Neural progenitor cell (in vitro differentiated cells): ENCODE results near the gene KITLG. TPM values are rescaled to one million over a fixed set of nuclear protein-coding genes. Genes with fewer than 3 reads are reported as not detected.

Source experiments
- DNase-seq: peaks from one replicate; pipeline ENCODE4 v3.0.0-alpha.2; 2016; ENCODE audit warnings: low spot score
- H2AFZ ChIP-seq: fragments of 200-600 bp; sonication (generic); replicated peaks from 2 replicates; pipeline ENCODE4 v1.6.1; 2016; ENCODE audit warnings: antibody characterized with exemption
- H3F3A ChIP-seq: fragments of 200-600 bp; sonication (generic); 2 replicates; pipeline ENCODE4 v1.6.1; 2016; ENCODE audit warnings: antibody characterized with exemption, low read depth
- H3K27ac ChIP-seq: fragments of 200-600 bp; sonication (generic); 2 replicates; pipeline ENCODE4 v1.5.1; 2016; ENCODE audit warnings: mild to moderate bottlenecking
- H3K27me3 ChIP-seq: fragments of 200-600 bp; sonication (generic); 2 replicates; pipeline ENCODE4 v1.6.1; 2016; ENCODE audit warnings: mild to moderate bottlenecking, moderate library complexity
- H3K36me3 ChIP-seq: fragments of 200-600 bp; sonication (generic); 2 replicates; pipeline ENCODE4 v1.5.1; 2016
- H3K4me1 ChIP-seq: fragments of 200-600 bp; sonication (generic); 2 replicates; pipeline ENCODE4 v1.6.1; 2016; ENCODE audit warnings: mixed run types
- H3K4me2 ChIP-seq: fragments of 200-600 bp; sonication (generic); 2 replicates; pipeline ENCODE4 v1.6.1; 2016
- H3K4me3 ChIP-seq: fragments of 200-600 bp; sonication (generic); 2 replicates; pipeline ENCODE4 v1.5.1; 2016
- H3K79me2 ChIP-seq: fragments of 200-600 bp; sonication (generic); 2 replicates; pipeline ENCODE4 v1.6.1; 2016; ENCODE audit warnings: low read depth
- H3K9ac ChIP-seq: fragments of 200-600 bp; sonication (generic); 2 replicates; pipeline ENCODE4 v1.6.1; 2016
- H3K9me3 ChIP-seq: fragments of 200-600 bp; sonication (generic); 2 replicates; pipeline ENCODE4 v1.5.1; 2016; ENCODE audit warnings: low read depth
- H4K20me1 ChIP-seq: fragments of 200-600 bp; sonication (generic); 2 replicates; pipeline ENCODE4 v1.6.1; 2016; ENCODE audit warnings: low read depth
- H3K27ac Mint-ChIP-seq: 3 replicates; pipeline ENCODE4 v1.8.0; 2021; ENCODE audit warnings: mixed read lengths
- H3K27me3 Mint-ChIP-seq: 2 replicates; pipeline ENCODE4 v1.8.0; 2022; ENCODE audit warnings: low read depth, mild to moderate bottlenecking, inconsistent platforms, moderate library complexity, mixed read lengths; ENCODE audit not compliant: insufficient read depth
- H3K36me3 Mint-ChIP-seq: 3 replicates; pipeline ENCODE4 v1.8.0; 2021; ENCODE audit warnings: mixed read lengths
- H3K4me1 Mint-ChIP-seq: 3 replicates; pipeline ENCODE4 v1.8.0; 2021; ENCODE audit warnings: mixed read lengths
- H3K4me3 Mint-ChIP-seq: 3 replicates; pipeline ENCODE4 v1.8.0; 2021; ENCODE audit warnings: mild to moderate bottlenecking, moderate library complexity, mixed read lengths
- H3K9me3 Mint-ChIP-seq: 3 replicates; pipeline ENCODE4 v1.8.0; 2020; ENCODE audit warnings: mixed read lengths
- EZH2 ChIP-seq: fragments of 200-600 bp; sonication (generic); IDR thresholded peaks from 2 replicates; pipeline ENCODE4 v1.6.1; 2017; ENCODE audit warnings: antibody characterized with exemption, mild to moderate bottlenecking, moderate library complexity
- EZH2phosphoT487 ChIP-seq: fragments of 200-600 bp; sonication (generic); IDR thresholded peaks from 2 replicates; pipeline ENCODE4 v1.6.1; 2017; ENCODE audit warnings: antibody characterized with exemption
- total RNA-seq: library from RNA; depleted of rRNA; stranded (reverse); fragments of >200 nt; gene quantifications from 2 replicates; pipeline ENCODE4 v1.2.3, GENCODE V29; 2015; ENCODE audit warnings: low replicate concordance
- TF ChIP-seq, protein P1 (sequence below): fragments of 200-600 bp; sonication (generic); IDR thresholded peaks from 2 replicates; pipeline ENCODE4 v1.5.1; 2017; ENCODE audit warnings: antibody characterized with exemption, mild to moderate bottlenecking

Gene KITLG
- total RNA-seq, 1 donor from 2014 or later: 1.0 TPM

DNA sequence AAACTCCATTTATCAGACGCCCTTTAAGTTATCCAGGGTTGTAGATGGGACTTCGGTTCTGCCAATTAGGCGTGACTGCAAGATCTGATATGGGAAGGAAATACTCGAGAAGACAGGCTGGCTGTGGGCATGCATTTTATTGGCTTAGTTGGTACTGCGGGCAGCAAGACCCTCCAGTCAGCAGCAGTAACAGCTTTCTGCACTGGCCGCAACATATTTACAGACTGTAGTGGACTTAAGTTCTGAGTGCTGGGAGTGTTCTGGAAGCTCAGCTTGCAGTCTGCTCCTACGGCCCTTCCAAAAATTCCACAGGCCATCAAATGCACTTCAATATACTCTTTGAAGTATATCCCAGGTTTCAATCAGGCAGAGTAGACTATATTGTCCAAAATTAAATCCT is 21.1 kb downstream of the KITLG start:
- Histone ChIP-seq H3K36me3 (no peaks in the 10 kb centered on the region), H3K27me3 (no peaks in the 10 kb centered on the region), H3K4me3 (no peak overlapping the region), H3K9ac (no peak overlapping the region), H3K9me3 (no peaks in the 10 kb centered on the region), H3K27ac (no peak overlapping the region), H2AFZ (no peak overlapping the region), H3K4me1 (peaks cover 9% of the 10 kb centered on the region), H3F3A (no peaks in the 10 kb centered on the region), H3K79me2 (no peaks in the 10 kb centered on the region), H3K4me2 (no peak overlapping the region), H4K20me1 (no peaks in the 10 kb centered on the region)
- H3K27me3 Mint-ChIP-seq: peaks cover 3% of the 10 kb centered on the region
- H3K27ac Mint-ChIP-seq: no peak overlapping the region
- DNase-seq: no peak
- no peak for TF ChIP-seq EZH2phosphoT487
- TF ChIP-seq, protein P1, sequence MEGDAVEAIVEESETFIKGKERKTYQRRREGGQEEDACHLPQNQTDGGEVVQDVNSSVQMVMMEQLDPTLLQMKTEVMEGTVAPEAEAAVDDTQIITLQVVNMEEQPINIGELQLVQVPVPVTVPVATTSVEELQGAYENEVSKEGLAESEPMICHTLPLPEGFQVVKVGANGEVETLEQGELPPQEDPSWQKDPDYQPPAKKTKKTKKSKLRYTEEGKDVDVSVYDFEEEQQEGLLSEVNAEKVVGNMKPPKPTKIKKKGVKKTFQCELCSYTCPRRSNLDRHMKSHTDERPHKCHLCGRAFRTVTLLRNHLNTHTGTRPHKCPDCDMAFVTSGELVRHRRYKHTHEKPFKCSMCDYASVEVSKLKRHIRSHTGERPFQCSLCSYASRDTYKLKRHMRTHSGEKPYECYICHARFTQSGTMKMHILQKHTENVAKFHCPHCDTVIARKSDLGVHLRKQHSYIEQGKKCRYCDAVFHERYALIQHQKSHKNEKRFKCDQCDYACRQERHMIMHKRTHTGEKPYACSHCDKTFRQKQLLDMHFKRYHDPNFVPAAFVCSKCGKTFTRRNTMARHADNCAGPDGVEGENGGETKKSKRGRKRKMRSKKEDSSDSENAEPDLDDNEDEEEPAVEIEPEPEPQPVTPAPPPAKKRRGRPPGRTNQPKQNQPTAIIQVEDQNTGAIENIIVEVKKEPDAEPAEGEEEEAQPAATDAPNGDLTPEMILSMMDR: no peak
- H3K9me3 Mint-ChIP-seq: no peaks in the 10 kb centered on the region
- no peaks in the 10 kb centered on the region for H3K36me3 Mint-ChIP-seq
- H3K4me1 Mint-ChIP-seq: peaks cover 5% of the 10 kb centered on the region
- H3K4me3 Mint-ChIP-seq: no peak overlapping the region

DNA sequence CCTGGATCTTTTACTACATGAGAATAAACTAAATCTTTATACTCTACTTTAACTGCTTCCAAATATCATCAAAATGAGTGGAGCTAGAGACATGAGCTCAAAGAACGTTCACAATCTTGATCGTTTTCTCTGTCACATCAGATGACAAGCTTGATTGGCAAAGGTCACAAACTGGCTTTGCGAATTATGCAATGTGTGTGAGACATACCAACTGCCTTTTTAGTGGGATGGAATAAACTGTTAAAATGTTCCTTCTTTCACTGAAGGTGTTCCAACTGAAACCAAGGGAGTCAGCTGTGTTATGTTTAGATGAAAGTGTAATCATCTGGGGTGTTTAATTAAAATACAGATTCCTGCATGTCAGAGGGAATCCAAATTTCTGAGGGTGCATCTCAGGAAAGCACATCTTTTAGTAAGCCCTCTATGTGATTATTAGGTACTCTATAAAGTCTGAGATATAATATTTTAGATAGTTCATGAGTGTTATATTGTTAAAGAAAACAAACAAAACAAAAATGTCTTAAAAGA is 21.9 kb downstream of the KITLG start:
- Histone ChIP-seq H3K4me3 (no peak overlapping the region), H3K79me2 (no peaks in the 10 kb centered on the region), H2AFZ (no peak overlapping the region), H3K36me3 (no peaks in the 10 kb centered on the region), H3K4me2 (no peak overlapping the region), H3F3A (no peaks in the 10 kb centered on the region), H3K9ac (no peak overlapping the region), H3K27ac (no peak overlapping the region), H4K20me1 (no peaks in the 10 kb centered on the region), H3K27me3 (no peaks in the 10 kb centered on the region), H3K4me1 (peaks cover 11% of the 10 kb centered on the region), H3K9me3 (no peaks in the 10 kb centered on the region)
- Mint-ChIP-seq H3K36me3 (no peaks in the 10 kb centered on the region), H3K4me3 (no peak overlapping the region), H3K27me3 (peaks cover 3% of the 10 kb centered on the region), H3K9me3 (no peaks in the 10 kb centered on the region), H3K27ac (no peak overlapping the region), H3K4me1 (peaks cover 11% of the 10 kb centered on the region)
- no peak for DNase-seq
- TF ChIP-seq, protein P1: no peak
- TF ChIP-seq EZH2phosphoT487: no peak
- no peak for TF ChIP-seq EZH2

DNA sequence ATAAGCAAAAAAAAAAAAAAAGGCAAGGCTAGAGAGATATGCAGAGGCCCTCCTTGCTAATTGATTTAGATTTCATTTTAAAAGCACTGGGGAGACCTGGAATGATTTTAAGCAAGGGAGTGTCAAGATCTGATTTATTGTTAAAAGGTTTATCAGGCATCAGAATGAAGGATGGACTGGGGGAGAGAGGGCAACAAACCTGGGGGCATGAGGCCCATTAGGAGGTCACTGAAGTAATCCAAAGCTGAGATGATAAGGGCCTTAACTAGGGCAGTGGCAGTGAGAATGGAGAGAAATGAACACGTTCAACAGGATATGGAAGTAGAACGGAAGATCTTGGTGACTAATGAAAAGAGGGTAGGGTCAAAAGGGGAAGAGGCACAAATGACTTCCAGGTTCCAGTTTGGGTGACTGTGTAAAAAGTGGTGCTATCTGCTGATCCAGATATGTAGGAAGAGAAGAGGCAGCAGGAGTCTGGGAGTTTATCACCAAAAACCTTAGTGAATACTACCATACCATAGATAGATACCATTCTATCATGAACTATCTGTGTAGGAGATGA is 24.0 kb downstream of the KITLG start:
- Mint-ChIP-seq H3K9me3 (no peaks in the 10 kb centered on the region), H3K4me3 (no peak overlapping the region), H3K27me3 (peaks cover 3% of the 10 kb centered on the region), H3K36me3 (no peaks in the 10 kb centered on the region), H3K27ac (no peak overlapping the region), H3K4me1 (peaks cover 12% of the 10 kb centered on the region)
- Histone ChIP-seq H3K4me3 (no peak overlapping the region), H3K9ac (no peak overlapping the region), H3K9me3 (no peaks in the 10 kb centered on the region), H3K27me3 (no peaks in the 10 kb centered on the region), H3K4me2 (no peak overlapping the region), H3K27ac (no peak overlapping the region), H3K36me3 (no peaks in the 10 kb centered on the region), H4K20me1 (no peaks in the 10 kb centered on the region), H3F3A (no peaks in the 10 kb centered on the region), H3K79me2 (no peaks in the 10 kb centered on the region), H2AFZ (no peak overlapping the region), H3K4me1 (peaks cover 11% of the 10 kb centered on the region)
- TF ChIP-seq EZH2phosphoT487: no peak
- no peak for TF ChIP-seq EZH2
- TF ChIP-seq, protein P1: no peak
- DNase-seq: no peak
